GM15510 (cell line): ENCODE measurements around the gene PLA2G4B.

Experiments
- POLR2A ChIP-seq: IDR thresholded peaks from 3 replicates; pipeline ENCODE4 v1.6.1; 2011; ENCODE audit warnings: borderline replicate concordance; ENCODE audit not compliant: insufficient read length; ENCODE audit errors: extremely low read depth

Gene PLA2G4B

GRCh38 chr15:41801185-41801584 lies 37.5 kb upstream of the PLA2G4B start:
- TF ChIP-seq POLR2A, result no peak

- TF ChIP-seq POLR2A, result no peak
Measured at GRCh38 chr15:41801850-41802455, 36.7 kb upstream of the PLA2G4B start.

GRCh38 chr15:41804361-41804760 lies 34.3 kb upstream of the PLA2G4B start:
- no peak for TF ChIP-seq POLR2A

- no peak for TF ChIP-seq POLR2A
Measured at GRCh38 chr15:41804916-41805666, 33.6 kb upstream of the PLA2G4B start.

- TF ChIP-seq POLR2A, result no peak
Measured at GRCh38 chr15:41805711-41806110, 32.9 kb upstream of the PLA2G4B start.

GRCh38 chr15:41806291-41807181 lies 32.1 kb upstream of the PLA2G4B start:
- no peak for TF ChIP-seq POLR2A

GRCh38 chr15:41809121-41809520 lies 29.5 kb upstream of the PLA2G4B start:
- TF ChIP-seq POLR2A, result no peak

GRCh38 chr15:41809526-41810220 lies 29.0 kb upstream of the PLA2G4B start:
- TF ChIP-seq POLR2A, result no peak

GRCh38 chr15:41810651-41811431 lies 27.8 kb upstream of the PLA2G4B start:
- TF ChIP-seq POLR2A, result no peak

- TF ChIP-seq POLR2A, result no peak
Measured at GRCh38 chr15:41811432-41812195, 27.0 kb upstream of the PLA2G4B start.

- no peak for TF ChIP-seq POLR2A
Measured at GRCh38 chr15:41812820-41813375, 25.7 kb upstream of the PLA2G4B start.

- TF ChIP-seq POLR2A, result no peak
Measured at GRCh38 chr15:41813426-41813825, 25.2 kb upstream of the PLA2G4B start.

- TF ChIP-seq POLR2A, result no peak
Measured at GRCh38 chr15:41814534-41814933, 24.1 kb upstream of the PLA2G4B start.
